HG02642 (cell line): ENCODE measurements around the gene ATP9A.
"Not testable (repeated sequence)": the region's sequence is repeated elsewhere in the genome, so short reads cannot be mapped to it uniquely, and the experiment has no call there.

ENCODE experiments used
- ATAC-seq: cut with Tn5 transposase; IDR thresholded peaks from one replicate; pipeline ENCODE4 v1.9.1; 2021; ENCODE audit warnings: mild to moderate bottlenecking; ENCODE audit not compliant: unreplicated experiment, poor library complexity

Gene ATP9A

DNA sequence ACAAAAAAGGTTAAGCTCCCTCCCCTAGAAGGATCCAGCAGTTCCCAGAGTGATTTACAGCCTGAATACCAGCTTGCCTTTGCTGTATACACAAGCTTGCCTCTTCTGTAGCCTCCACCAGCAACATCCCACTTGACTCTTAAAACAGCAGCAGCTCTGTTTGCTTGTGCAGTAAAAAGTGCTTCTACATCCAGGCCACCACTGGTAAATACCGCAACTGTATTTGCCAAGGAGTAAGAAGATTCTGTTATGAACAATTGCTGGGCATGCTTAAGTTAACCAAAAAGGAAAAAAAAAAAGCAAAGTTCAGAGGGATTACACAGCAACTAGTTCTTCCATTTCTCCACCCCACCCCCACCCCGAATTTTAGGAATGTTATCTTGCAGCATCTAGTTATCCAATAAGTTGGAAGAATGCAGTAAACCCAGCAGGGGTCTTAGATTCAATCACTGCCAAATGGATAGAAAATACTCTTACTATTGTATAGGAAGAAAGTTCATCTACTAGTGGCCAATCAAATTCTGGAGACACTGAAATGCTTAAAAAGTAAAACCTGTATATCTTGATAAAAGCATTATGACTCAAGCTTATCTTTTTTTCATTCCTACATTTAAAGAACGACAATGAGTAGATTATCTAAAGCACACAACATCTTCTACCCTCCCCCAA is 29.3 kb upstream of the ATP9A start:
- no peak for ATAC-seq

DNA sequence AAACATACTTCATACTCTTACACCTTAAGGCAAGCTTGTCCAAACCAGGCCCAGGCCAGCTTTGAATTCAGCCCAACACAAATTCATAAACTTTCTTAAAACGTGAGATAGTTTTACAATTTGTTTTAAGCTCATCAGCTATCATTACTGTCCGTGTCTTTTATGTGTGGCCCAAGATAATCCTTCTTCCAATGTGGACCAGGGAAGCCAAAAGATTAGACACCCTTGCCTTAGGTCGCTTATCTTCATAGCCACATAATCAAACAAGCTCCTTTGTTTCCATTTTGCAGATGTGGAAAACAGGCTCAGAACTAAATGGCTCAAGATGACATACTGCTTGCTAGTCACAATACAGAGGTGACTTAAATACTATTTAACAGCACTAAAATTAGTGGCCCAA is 28.1 kb upstream of the ATP9A start:
- ATAC-seq = no peak

DNA sequence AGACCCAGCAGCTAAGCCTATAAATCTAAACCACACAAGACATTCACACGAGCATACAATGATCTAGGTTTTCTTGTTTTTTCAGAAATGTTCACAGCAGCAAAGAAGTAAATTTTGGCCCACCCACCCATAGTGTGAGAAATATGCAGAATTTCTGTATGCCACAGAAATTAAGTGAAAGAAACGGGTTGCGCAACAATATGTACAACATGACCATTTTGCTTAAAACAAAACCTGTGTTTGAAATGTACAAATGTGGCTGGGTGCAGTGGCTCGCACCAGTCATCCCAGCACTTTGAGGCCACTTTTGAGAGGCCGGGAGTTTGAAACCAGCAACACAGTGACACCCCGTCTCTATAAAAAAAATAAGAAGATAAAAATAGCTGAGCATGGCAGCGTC is 24.8 kb upstream of the ATP9A start:
- ATAC-seq = no peak

DNA sequence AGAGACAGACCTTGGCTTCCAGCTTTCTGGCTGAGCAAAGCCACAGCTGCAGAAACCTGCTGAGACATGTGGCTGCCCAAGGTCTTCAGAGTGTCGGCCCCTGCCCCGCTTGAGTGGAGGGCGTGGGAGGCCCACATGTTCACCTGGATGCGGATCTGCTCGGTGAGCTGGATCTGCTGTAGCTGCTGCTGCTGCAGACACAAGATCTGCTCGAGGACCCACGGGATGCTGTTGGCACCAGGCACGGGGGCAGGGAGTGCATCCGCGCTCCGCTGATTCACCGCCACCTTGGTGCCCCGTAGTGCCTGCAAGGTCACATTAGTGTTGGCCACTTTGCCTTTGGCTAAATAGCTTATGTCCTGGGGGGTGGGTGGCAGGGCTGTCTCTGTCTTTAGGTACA is 23.4 kb upstream of the ATP9A start:
- ATAC-seq = no peak

DNA sequence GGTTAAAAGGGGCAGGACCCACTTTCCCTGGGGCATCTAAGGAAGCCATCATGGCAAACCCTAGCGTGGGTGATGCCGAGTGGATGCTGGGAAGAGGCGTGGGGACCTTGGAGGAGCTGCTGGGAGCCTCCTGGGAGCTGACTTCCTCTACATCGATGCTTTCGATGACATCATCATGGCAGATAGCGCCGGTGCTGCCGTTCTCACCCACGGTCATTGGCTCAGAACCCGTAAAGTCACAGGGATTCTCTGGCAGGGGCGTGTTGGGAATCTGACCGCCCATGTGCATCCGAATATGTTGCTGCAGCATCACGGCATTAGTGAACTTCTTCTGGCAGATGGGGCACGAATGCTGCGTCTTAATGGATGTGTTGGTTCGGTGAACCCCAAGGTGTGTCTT is 22.1 kb upstream of the ATP9A start:
- ATAC-seq = no peak

DNA sequence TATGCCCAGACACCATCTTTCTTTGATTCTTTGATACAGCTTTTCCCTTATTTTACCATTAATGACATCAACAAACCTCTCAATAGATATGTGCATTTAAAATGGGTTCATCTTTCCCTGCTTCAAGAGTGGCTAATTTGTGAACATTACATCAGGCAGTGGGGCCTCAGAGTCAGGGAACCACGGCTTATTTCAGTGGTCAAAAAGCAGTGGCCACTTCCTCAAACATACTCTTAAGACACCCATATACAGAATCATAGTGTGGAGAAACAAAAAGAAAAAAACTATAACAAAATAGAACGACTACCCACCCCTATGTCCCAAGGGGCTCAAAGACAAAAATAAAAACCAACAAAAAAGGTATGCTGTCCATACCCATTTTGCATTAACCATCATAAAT is 21.2 kb upstream of the ATP9A start:
- ATAC-seq = no peak

DNA sequence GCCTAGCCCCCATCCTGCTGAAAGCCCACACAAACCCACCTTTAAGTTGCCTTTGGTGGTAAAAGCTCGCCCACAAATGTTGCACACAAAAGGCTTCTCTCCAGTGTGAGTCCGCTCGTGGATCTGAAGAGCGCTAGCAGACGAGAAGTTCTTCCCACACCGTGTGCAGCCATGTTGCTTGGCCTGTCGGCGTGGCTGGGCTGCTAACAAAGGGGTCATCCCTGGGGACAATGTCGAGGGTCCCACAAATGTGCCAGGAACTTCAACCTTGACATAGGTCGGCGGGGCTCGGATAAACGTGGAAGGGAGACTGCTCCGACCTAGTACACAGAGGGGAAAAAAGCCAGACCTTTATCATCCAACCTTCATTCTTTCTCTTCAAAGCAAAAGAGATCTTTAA is 20.6 kb upstream of the ATP9A start:
- ATAC-seq = no peak

DNA sequence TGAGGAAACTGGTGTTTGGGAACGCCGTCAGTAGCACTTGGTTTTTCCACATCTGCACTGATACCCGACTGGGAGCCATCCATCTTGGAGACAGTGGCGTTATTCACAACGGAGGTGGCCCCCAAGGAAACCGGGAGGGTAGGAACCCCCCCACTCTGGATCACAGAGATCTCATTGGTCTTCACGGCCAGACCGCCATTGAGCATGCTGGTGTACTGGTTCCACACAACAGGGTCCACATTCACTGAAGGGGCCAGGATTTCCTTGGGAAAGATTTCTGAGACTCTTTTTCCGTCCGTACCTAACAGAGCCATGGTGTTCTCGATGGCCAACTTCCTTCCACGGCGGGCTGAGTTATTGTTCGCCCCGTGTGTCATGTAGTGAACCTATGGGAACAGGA is 16.1 kb upstream of the ATP9A start:
- no peak for ATAC-seq

DNA sequence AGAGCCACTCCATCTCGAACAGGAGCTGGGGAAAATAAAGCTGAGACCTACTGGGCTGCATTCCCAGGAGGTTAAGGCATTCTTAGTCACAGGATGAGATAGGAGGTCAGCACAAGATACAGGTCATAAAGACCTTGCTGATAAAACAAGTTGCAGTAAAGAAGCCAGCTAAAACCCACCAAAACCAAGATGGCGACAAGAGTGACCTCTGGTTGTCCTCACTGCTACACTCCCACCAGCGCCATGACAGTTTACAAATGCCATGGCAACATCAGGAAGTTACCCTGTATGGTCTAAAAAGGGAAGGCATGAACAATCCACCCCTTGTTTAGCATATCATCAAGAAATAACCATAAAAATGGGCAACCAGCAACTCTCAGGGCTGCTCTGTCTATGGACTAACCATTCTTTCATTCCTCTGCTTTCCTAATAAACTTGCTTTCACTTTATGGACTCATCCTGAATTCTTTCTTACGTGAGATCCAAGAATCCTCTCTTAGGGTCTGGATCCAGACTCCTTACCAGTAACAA is 10.1 kb upstream of the ATP9A start:
- not testable (repeated sequence) for ATAC-seq

DNA sequence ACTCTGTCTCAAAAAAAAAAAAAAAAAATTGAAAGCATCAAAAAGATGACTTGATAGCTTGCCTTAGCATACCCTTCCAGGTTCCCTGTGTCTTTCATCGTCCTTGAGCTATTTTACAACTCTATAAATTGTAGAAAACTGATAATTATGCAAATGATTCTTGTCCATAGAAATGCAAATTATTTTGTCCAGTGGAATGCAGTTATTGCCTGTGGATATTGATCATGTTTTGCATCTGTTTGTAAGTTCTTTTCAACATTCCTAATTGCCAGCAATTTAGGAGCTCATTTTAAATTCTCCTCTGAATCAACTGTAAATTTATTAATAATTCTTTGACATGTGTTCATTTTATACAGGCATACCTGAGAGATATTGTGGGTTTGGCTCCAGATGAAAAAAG is 7.1 kb upstream of the ATP9A start:
- ATAC-seq = no peak

DNA sequence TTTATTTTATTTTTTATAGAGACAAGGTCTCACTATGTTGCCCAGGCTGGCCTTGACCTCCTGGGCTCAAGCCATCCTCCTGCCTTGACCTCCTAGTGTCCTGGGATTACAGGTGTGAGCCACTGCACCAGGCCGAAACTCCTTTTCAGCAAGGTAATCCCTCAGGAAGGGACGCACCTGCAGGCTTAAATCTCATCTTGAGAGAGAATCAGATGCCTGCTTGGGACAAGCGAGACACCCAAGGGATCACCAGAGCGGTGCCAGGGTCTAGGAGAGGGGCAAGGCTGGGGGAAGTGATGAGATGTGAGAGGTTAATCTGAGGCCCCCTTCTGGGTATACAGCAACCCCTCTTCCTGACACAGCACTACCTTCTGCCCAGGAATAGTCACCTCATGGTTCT is 4.0 kb upstream of the ATP9A start:
- no peak for ATAC-seq

DNA sequence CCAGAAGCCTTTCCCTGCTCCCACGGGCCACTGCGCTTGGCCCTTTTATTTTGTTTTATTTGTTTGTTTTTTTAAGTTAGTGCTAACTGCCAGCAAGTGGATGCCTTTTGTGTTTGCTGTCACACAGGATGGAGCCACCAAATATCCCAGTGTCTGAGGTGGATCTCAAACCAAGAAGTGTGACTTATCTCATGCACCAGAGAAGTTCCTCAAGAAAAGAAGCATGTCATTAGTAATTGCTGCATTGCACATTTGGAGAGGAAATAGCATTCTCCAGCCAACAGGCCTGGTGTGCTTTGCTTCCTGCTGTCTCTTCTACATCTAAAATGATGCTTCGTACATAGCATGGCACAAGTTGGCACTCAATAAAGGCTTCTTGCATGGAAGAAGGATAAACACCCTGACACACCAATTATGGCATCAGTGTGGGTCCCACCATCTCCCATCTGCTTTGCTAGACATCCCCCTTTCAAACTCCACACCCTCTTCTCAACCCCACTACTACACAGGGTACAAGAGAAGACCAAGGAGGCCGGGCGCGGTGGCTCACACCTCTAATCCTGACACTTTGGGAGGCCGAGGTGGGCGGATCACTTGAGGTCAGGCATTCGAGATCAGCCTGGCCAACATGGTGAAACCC is 1.9 kb upstream of the ATP9A start:
- no peak for ATAC-seq

DNA sequence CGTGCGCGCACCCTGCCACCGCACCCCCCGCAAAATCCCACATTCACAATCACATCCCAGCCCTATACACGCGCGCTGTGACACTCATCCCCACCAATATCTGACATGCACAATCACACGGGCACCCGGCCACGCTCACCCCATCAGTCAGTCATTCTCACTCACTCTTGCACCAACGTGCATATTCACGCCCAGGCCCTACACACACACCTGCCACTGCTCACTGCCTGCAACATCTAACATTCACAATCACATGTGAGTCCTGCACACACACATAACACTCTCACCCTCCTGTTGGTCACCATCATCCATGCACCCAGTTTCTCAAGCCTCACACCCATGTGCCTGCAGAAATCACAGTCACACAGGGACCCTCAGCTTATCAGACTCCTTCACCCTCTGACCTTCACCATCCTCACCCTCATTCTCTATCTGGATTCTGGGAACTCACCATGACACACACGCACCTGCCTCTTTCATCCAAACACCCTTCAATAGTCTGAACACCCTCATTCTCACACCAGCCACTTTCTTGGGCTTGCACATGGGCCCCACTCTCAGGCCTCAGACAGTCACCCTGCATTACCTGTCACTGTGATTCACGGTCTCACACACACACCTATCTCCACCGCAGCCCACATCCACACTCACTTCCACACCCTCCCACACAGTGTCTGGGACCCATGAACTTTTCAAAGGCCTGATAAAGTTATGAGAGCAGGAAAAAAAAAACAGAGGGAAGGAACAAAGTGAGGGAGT is 748 bp upstream of the ATP9A start:
- no peak for ATAC-seq

DNA sequence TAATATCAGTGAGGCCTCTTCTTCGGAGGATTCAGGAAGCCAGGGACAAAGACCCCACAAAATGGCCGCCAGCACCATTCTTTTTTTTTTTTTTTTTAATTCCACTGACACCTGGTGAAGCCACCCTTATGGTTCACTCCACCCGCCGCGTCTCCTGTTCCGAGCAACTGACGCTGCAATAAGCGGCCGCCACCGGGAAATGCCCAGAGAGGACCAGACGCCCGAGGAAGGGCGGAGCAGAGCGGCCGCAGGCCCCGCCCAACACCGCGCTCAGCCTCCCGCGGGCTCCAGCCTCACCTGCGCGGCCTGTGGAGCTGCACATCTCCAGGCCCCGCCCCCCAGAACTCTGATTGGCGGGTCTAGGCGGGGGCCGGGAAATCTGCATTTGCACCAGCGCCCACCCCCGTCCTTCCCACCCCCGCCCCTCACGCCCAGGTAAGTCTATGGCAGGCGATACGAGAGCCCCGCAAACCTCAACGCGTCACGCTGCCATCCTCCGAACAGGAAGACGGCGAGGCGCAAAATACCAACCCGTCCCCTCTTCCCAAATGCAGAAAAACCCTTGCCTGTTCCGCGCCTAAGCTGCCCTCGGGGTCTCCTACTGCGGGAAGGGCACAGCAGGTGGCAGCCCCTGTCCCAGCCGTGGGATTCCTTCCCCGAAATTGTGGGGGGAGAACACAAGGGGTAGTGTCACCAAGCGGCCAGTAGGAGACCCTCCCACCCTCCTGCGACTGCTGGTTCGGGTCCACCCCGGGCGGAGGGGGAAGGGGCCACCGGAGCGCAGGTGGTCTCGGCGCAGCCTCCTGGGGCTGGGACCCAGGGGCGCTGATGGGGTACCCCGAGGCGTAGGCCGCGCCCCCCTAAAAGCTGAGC is 960 bp downstream of the ATP9A start:
- ATAC-seq = no peak

DNA sequence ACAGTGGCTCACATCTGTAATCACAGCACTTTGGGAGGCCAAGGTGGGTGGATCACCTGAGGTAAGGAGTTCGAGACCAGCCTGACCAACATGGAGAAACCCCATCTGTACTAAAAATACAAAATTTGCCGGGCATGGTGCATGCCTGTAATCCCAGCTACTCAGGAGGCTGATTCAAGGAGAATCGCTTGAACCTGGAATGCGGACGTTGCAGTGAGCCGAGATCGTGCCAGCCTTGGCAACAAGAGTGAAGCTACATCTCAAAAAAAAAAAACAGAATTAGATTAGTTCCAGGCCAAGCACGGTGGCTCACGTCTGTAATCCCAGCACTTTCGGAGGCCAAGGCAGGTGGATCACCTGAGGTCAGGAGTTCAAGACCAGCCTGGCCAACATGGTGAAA is 2.8 kb downstream of the ATP9A start:
- ATAC-seq = not testable (repeated sequence)

DNA sequence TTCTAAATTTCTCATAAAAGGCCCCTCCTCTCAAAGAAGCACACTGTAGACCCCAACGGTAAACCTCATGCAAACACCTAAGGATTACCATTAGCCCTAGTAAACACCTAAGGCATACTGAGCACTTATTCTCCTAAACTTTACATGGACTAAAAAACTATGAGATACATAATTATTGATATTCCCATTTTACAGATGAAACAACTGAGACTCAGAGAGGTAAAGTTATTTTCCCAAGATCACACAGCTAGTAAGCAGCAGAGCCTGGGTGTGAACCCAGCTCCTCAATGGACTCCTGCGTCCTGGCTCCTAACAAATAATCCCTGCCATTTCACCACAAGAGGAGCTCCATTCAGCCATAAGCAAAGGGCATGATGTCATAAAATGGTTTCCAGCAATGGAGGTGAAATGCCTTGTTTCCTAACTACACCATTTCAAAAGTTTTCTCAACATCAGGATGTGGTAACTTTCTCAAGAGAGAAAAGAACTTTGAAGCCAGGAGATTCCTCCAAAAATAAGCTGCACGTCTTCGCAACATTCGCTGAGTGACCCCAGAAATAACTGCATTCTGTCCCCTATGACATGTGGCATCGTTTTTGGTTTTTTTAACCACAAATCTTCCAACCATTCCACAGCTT is 4.1 kb downstream of the ATP9A start:
- ATAC-seq = no peak

DNA sequence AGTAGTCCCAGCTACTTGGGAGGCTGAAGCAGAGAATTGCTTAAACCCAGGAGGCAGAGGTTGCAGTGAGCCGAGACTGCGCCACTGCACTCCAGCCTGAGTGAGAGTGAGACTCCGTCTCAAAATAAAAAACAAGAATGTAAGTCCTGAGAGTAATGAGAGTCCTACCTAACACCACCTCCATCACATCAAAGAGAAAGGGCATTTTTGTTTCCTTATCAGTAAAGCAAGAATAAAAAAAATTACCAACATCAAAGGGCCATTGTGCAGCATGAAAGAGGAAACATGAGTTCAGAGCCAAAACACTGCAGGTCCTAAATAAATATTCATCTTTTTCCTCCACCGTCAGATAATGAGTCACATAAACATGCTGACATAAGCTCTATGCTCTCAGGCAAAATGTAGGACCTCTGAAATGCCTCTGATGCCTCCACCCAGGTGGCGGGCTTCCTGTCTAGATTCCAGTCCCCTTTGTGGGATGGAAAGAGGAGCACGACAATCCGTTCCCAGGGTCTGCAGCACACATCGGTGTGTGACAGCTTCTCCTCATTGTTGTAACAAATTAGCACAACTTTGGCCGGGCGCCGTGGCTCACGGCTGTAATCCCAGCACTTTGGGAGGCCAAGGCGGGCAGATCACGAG is 7.2 kb downstream of the ATP9A start:
- ATAC-seq = no peak

DNA sequence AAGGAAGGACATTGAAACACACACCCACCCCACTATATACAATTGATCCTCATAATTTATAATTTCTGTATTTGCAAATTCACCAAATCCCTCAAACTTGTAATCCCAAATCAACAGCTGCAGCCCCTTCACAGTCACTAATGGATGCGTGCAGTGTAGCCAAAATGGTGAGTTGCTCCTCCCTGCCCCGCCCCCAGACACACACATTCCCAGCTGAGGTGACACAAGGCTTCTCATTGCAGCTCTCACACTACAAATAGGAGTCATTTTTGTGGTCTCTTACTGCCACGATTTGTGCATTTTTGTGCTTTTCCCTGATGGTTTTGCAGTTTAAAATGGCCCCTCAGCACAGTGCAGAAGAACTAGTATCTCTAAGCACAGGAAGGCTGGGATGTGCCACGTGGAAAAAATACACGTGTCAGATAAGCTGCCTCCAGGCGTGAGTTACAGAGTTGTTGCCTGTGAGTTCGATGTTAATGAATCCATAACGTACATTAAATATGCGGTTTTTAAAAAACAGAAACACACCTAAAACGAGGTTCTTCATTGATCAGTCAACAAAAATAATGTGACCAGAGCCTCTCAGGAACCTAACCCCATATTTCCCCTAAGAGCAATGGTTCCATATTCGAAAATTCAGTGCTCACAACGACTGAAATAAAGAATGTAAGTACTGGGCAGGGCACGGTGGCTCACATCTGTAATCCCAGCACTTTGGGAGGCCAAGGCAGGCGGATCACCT is 8.2 kb downstream of the ATP9A start:
- ATAC-seq = no peak

DNA sequence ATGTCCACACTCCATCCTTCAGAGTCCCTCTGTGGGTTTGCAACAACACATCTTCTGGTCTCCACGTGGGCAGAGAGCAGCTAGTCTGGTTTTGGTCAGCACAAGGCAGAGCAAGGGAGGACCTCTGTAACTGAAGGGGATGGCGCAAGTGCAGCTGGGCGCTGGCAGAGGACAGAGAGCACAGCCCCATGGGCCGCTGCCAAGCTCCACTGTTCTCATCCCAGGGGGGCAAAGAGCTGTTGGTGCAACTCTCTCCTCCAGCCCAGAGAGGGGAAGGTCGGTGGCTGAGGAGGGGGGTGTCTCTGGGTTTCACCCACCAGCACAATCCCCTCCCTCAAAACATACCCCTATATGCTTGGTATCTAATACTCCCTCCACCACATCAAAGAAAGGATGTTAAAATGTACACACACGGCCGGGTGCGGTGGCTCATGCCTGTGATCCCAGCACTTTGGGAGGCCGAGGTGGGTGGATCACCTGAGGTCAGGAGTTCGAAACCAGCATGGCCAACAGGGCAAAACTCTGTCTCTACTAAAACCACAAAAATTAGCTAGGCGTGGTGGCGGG is 9.1 kb downstream of the ATP9A start:
- no peak for ATAC-seq
